GM10266 (cell line): Measurements from ENCODE around the gene NAPA.

Experiments
- DNase-seq: peaks from one replicate; pipeline ENCODE4 v3.0.0; 2012; ENCODE audit errors: extremely low spot score
- CTCF ChIP-seq: IDR thresholded peaks from 2 replicates; pipeline ENCODE4 v1.5.1; 2012; ENCODE audit warnings: mild to moderate bottlenecking, low read depth; ENCODE audit not compliant: control insufficient read depth, insufficient read depth; ENCODE audit errors: missing control alignments

The NAPA gene

DNA sequence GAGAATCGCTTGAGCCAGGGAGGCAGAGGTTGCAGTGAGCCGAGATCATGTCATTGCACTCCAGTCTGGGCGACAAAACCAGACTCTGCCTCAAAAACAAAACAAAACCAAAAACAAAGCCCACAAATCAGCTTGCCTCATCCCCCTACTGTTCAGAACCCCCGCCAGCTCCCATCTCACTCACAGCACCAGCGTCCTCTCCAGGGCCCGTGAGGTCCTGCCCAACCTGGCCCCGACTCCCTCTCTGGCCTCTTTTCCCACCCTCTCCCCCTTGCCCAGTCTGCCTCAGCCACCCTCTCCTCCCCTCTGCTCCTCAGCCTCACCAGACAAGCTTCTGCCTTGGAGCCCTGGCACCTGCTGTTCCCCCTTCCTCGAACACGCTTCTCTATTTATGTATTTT lies 46.9 kb downstream of the NAPA start:
- DNase-seq: no peak
- TF ChIP-seq CTCF: no peak

- no peak for DNase-seq
- TF ChIP-seq CTCF: no peak
These were observed 48.9 kb downstream of the NAPA start for GRCh38 chr19:47465957-47466356.

DNA sequence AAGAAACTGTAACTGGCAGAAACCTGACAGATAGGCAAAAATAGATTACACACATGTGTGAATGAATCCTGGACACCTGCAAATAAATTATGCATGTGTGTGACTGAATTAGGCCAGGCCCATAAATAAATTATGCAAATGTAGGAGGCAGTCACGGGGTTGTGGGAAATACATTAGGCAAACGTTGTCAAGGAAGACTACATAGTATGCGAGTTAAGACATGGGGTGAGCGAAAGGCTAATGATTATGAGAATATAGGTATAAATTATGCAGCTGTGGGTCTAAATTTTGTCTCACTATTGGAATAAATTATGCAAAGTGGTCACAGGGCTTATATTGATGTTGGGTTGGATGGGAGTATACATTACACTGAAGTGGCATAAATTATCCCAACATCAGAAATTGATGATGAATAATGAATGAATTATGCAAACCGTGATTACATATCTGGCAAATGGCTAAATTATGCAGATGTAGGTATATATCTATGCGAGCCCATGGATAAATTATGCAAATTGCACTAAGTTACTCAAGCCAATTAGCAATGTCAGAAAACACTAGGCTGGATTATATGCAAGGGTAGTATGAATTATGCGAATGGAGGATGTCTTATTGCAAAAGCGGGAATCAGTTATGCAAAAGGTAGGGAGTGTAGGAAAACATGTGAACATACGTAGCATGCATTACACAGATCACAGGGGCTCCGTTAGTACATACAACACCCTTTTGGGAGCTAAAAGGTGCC lies 50.0 kb downstream of the NAPA start:
- no peak for TF ChIP-seq CTCF
- no peak for DNase-seq

DNA sequence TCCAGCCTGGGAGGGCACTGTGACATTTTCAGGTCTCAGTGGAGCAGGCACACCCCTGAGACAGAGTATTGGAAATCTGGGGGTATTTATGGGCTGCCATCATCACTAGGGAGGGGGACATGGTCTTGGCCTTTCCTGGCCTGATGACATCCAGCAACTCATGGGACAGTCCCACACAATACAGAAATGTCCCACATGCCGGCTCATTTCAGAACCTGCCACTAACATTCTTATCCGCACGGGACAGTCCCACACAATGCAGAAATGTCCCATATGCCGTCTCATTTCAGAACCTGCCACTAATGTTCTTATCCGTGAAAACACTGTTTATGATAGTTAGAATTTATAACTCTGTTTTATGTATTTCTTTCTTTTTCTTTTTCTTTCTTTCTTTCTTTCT lies 53.0 kb downstream of the NAPA start:
- no peak for TF ChIP-seq CTCF
- no peak for DNase-seq

GRCh38 chr19:47459477-47459876 lies 55.4 kb downstream of the NAPA start:
- DNase-seq: no peak
- TF ChIP-seq CTCF: no peak

DNA sequence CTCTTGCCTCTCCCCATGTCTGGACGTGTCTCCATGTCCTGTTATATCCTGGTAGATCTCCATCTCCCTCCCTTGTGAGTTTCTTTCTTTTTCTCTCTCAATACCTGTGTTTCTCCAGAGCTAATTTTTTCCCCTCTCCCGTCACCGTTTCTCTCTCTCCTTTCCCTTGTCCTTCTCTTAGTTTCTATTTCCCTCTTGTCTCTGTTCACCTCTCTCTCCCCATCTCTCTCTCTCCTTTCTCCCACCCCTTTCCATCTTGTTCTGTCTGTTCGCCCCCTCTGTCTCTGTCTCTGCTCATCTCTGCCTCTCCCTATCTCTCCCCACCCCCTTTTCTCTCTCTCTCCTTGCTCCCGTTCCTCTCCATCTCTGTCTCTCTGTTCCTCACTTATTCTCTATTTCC lies 56.2 kb downstream of the NAPA start:
- no peak for TF ChIP-seq CTCF

GRCh38 chr19:47456721-47457474 lies 58.0 kb downstream of the NAPA start:
- no peak for TF ChIP-seq CTCF
- DNase-seq: no peak

More for the DNA sequence above, 56.2 kb downstream of the NAPA start:
- no peak for DNase-seq
